Measurements from ENCODE around the gene COL25A1. TPM values are rescaled to one million over a fixed set of nuclear protein-coding genes. Genes with fewer than 3 reads are reported as not detected.

The COL25A1 gene
- total and polyA plus RNA-seq, 2 donors, result 0.75 to 1.5 TPM

DNA sequence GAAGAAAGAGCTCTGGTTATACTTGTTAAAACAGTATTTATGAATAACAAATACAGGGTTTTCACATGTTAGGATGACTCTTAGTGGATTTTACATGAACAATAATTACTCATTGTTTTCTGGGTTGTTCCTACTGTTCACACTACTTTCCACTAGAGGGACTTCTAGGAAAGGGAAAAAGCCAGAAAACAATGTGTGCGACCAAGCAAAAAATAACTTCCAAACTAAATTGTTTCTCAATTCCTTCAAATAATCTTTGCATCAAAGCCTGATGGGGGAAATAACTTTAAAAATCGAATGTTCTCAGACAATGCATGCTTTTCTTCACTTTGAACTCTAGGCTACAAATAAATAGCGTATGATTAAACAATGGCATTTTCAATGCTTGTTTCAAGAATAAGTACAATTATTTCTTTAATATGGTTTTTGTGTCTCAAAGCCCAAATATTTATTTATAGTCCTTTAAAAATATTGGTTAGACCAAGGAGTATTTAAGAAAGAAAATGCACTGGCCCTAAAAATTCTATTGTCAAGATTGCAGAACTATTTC is 467.5 kb downstream of the COL25A1 start:
- peak in 5 of 9 donors; percentile 14 to 69 (median 29) for DNase-seq (ENCODE audit: low read depth in 6 of 9, low spot score in 9 of 9)
- no peak overlapping the region for H3K4me3 ChIP-seq (ENCODE audit: low read length in 2 of 2)
- no peaks in the 10 kb centered on the region for H3K27me3 ChIP-seq (ENCODE audit: control insufficient read depth in 2 of 2, insufficient read depth in 1 of 2, low read length in 1 of 2)
- no peak overlapping the region for H3K27ac ChIP-seq (ENCODE audit: low read depth in 1 of 2, low read length in 1 of 2)
- 35% methylated on average over 3 of the region's 3 CpGs for WGBS
- no peaks in the 10 kb centered on the region for H3K36me3 ChIP-seq (ENCODE audit: control insufficient read depth in 2 of 2, insufficient read depth in 2 of 2, low read length in 1 of 2)
- no peaks in the 10 kb centered on the region for H3K4me1 ChIP-seq (ENCODE audit: control insufficient read depth in 2 of 2, insufficient read depth in 2 of 2, low read length in 2 of 2)
- H3K9me3 ChIP-seq (ENCODE audit: control insufficient read depth in 2 of 2, insufficient read depth in 1 of 2, low read length in 1 of 2), result no peaks in the 10 kb centered on the region

DNA sequence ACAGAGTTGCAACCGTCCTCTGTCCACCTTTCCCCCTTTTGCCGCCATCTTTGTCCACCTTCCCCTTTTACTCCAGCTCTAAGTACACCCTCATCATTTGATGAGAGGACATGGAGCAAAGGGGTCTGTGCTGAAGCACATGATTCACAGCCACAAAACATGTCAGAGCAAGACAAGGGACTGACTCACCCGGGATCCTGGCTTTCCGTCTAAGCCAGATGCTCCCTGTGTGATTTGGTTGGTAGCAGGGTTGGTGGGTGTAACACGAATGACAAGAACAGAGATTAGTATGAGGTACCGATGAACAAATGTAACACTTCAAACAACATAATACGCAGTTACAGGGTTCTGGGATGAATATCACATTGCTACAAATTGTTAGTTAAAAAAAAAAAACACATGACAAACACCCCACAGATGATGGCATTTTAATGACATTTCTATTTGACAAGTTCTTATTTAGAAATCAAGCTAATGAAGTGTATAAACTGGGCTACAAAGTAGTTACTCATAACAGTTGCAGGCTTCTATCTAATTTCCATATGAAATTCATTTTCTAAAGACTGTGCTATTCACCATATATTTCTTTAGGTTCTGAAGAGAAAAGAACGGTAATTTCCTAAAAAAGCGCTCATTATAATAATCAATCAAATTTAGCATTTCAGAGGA is 468.2 kb downstream of the COL25A1 start:
- Histone ChIP-seq H3K27me3 (ENCODE audit: control insufficient read depth in 2 of 2, insufficient read depth in 1 of 2, low read length in 1 of 2) (no peaks in the 10 kb centered on the region), H3K4me3 (ENCODE audit: low read length in 2 of 2) (no peak overlapping the region), H3K4me1 (ENCODE audit: control insufficient read depth in 2 of 2, insufficient read depth in 2 of 2, low read length in 2 of 2) (no peaks in the 10 kb centered on the region), H3K9me3 (ENCODE audit: control insufficient read depth in 2 of 2, insufficient read depth in 1 of 2, low read length in 1 of 2) (no peaks in the 10 kb centered on the region), H3K27ac (ENCODE audit: low read depth in 1 of 2, low read length in 1 of 2) (no peak overlapping the region), H3K36me3 (ENCODE audit: control insufficient read depth in 2 of 2, insufficient read depth in 2 of 2, low read length in 1 of 2) (no peaks in the 10 kb centered on the region)
- DNase-seq (ENCODE audit: low read depth in 6 of 9, low spot score in 9 of 9), result no peak
- WGBS, result 94% methylated on average over 9 of the region's 9 CpGs

DNA sequence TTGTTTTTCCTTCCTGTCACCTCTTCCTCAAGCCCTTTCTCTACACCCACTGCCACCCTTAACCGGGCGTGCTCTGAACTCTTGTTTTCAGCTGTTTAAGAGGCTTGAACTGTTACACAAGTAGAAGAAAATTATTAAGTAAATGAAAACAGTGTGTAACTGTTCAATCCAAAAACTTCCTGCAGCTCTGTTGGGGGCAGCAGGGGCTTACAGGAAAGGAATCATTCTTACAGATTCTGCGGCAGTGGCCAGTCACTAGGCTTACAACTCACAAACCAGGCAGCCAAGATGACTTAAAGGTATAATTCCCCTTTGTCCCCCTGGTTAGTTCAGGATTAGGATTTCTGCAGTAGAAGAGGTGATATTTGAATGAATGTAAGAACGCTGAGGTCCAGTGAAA is 469.4 kb downstream of the COL25A1 start:
- 94% methylated on average over 4 of the region's 4 CpGs for WGBS
- DNase-seq (ENCODE audit: low read depth in 6 of 9, low spot score in 9 of 9), result peak in 1 of 9 donors; percentile 7
- Histone ChIP-seq H3K27me3 (ENCODE audit: control insufficient read depth in 2 of 2, insufficient read depth in 1 of 2, low read length in 1 of 2) (no peaks in the 10 kb centered on the region), H3K27ac (ENCODE audit: low read depth in 1 of 2, low read length in 1 of 2) (no peak overlapping the region), H3K36me3 (ENCODE audit: control insufficient read depth in 2 of 2, insufficient read depth in 2 of 2, low read length in 1 of 2) (no peaks in the 10 kb centered on the region), H3K4me1 (ENCODE audit: control insufficient read depth in 2 of 2, insufficient read depth in 2 of 2, low read length in 2 of 2) (no peaks in the 10 kb centered on the region), H3K9me3 (ENCODE audit: control insufficient read depth in 2 of 2, insufficient read depth in 1 of 2, low read length in 1 of 2) (no peaks in the 10 kb centered on the region), H3K4me3 (ENCODE audit: low read length in 2 of 2) (no peak overlapping the region)

DNA sequence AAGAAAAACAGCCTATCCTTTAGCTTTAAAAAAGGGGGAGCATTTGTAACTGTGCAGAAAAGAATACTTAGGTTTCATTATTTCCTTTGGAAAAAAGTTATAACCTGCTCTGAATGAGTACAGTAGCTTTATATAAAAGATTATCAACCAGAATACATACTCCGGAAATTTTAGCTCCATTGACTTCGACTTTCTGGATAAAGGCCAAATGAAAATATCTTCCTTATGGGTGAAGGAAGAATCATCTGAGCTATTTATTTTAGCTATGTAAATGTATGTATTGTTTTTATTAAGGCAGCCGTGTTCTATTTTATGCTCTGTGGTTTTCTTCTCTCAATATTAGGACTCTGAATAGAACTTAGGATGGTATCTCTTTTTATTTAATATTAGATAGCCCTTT is 470.6 kb downstream of the COL25A1 start:
- WGBS, result 94% methylated on average over 3 of the region's 3 CpGs
- no peak overlapping the region for H3K27ac ChIP-seq (ENCODE audit: low read depth in 1 of 2, low read length in 1 of 2)
- H3K4me3 ChIP-seq (ENCODE audit: low read length in 2 of 2), result no peak overlapping the region
- H3K4me1 ChIP-seq (ENCODE audit: control insufficient read depth in 2 of 2, insufficient read depth in 2 of 2, low read length in 2 of 2), result no peaks in the 10 kb centered on the region
- DNase-seq (ENCODE audit: low read depth in 6 of 9, low spot score in 9 of 9), result no peak
- H3K9me3 ChIP-seq (ENCODE audit: control insufficient read depth in 2 of 2, insufficient read depth in 1 of 2, low read length in 1 of 2), result no peaks in the 10 kb centered on the region
- H3K36me3 ChIP-seq (ENCODE audit: control insufficient read depth in 2 of 2, insufficient read depth in 2 of 2, low read length in 1 of 2), result no peaks in the 10 kb centered on the region
- H3K27me3 ChIP-seq (ENCODE audit: control insufficient read depth in 2 of 2, insufficient read depth in 1 of 2, low read length in 1 of 2), result no peaks in the 10 kb centered on the region

DNA sequence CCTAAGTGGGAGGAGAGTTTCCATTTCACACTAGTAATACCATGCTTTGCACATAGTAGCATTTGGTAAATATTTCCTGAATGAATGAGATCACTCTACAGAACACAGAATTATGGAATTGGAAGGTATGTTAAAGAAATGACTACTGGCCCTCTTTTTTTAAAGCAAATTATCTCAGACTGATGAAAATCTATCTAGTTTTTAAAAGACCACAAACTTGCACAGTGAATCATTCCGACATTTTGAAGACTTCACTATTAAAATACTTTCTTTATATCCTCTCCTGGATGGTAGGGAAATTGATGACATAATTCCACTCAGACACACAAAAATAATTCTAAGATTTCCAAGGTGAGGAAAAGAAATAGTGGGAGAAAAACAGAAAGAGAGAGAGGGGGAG is 471.2 kb downstream of the COL25A1 start:
- Histone ChIP-seq H3K9me3 (ENCODE audit: control insufficient read depth in 2 of 2, insufficient read depth in 1 of 2, low read length in 1 of 2) (no peaks in the 10 kb centered on the region), H3K4me3 (ENCODE audit: low read length in 2 of 2) (no peak overlapping the region), H3K27ac (ENCODE audit: low read depth in 1 of 2, low read length in 1 of 2) (no peak overlapping the region), H3K4me1 (ENCODE audit: control insufficient read depth in 2 of 2, insufficient read depth in 2 of 2, low read length in 2 of 2) (no peaks in the 10 kb centered on the region), H3K36me3 (ENCODE audit: control insufficient read depth in 2 of 2, insufficient read depth in 2 of 2, low read length in 1 of 2) (no peaks in the 10 kb centered on the region), H3K27me3 (ENCODE audit: control insufficient read depth in 2 of 2, insufficient read depth in 1 of 2, low read length in 1 of 2) (no peaks in the 10 kb centered on the region)
- 99% methylated on average over 1 of the region's 1 CpG for WGBS
- no peak for DNase-seq (ENCODE audit: low read depth in 6 of 9, low spot score in 9 of 9)

DNA sequence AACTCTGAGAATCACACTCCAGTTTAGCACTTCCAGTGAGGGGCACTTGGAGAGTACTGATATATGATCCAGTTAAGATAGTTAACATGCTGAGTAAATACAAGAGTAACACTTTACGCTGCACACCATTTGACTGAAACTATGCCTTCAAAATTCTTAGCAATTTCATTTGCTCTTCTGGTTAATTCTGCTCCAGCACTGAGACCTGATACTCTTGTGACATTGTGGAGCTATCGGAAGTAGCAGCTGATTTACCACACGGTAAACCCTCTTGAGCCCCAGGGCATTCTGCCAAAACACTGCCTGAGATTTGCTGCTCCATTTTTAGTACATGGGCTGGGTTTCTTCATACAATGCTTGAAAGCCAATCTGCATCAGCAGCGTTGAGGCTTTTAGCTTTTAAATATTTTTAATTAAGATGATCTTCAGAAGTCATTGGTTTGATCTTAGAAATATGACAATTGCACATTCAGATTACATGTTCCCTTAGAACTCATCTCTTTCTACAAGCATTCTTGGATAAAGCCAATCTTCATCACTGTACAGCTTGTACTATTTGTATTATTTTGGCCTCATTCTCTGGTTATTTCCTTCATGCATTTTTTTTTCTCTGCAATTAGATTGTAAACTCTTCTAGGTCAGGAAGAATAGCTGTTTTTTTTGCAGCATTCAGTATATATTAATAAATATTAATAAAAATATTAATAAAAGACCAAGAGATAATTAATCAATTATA is 471.8 kb downstream of the COL25A1 start:
- Histone ChIP-seq H3K27ac (ENCODE audit: low read depth in 1 of 2, low read length in 1 of 2) (no peak overlapping the region), H3K4me1 (ENCODE audit: control insufficient read depth in 2 of 2, insufficient read depth in 2 of 2, low read length in 2 of 2) (no peaks in the 10 kb centered on the region), H3K9me3 (ENCODE audit: control insufficient read depth in 2 of 2, insufficient read depth in 1 of 2, low read length in 1 of 2) (no peaks in the 10 kb centered on the region), H3K27me3 (ENCODE audit: control insufficient read depth in 2 of 2, insufficient read depth in 1 of 2, low read length in 1 of 2) (no peaks in the 10 kb centered on the region), H3K36me3 (ENCODE audit: control insufficient read depth in 2 of 2, insufficient read depth in 2 of 2, low read length in 1 of 2) (no peaks in the 10 kb centered on the region), H3K4me3 (ENCODE audit: low read length in 2 of 2) (no peak overlapping the region)
- no peak for DNase-seq (ENCODE audit: low read depth in 6 of 9, low spot score in 9 of 9)
- WGBS, result 57% methylated on average over 4 of the region's 4 CpGs

DNA sequence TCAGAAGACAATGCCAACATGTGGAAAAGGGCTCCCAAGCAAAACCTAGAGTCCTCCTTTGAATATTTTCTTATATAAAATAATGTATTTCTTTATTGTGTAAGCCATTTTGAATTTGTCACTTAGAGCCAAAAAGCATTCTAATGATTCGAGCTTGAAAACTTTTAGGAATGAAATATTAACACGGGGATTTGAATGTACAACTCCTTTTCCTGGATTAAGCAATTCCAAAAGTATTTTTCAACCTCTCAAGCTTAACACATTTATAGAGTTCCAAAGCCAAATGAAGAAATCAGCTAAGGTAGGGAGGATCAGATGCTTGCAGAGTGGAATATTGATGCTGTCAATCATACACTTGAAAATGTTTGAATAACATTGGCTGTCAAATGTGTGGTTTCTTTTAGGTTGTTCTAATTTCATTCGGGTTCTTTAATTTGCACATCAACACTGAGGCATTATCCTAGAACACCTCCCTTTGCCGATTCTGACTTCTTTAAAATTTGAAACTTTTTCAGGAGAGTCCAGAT is 472.4 kb downstream of the COL25A1 start:
- Histone ChIP-seq H3K36me3 (ENCODE audit: control insufficient read depth in 2 of 2, insufficient read depth in 2 of 2, low read length in 1 of 2) (no peaks in the 10 kb centered on the region), H3K9me3 (ENCODE audit: control insufficient read depth in 2 of 2, insufficient read depth in 1 of 2, low read length in 1 of 2) (no peaks in the 10 kb centered on the region), H3K27me3 (ENCODE audit: control insufficient read depth in 2 of 2, insufficient read depth in 1 of 2, low read length in 1 of 2) (no peaks in the 10 kb centered on the region), H3K4me3 (ENCODE audit: low read length in 2 of 2) (no peak overlapping the region), H3K27ac (ENCODE audit: low read depth in 1 of 2, low read length in 1 of 2) (no peak overlapping the region), H3K4me1 (ENCODE audit: control insufficient read depth in 2 of 2, insufficient read depth in 2 of 2, low read length in 2 of 2) (no peaks in the 10 kb centered on the region)
- WGBS, result 92% methylated on average over 4 of the region's 4 CpGs
- no peak for DNase-seq (ENCODE audit: low read depth in 6 of 9, low spot score in 9 of 9)

DNA sequence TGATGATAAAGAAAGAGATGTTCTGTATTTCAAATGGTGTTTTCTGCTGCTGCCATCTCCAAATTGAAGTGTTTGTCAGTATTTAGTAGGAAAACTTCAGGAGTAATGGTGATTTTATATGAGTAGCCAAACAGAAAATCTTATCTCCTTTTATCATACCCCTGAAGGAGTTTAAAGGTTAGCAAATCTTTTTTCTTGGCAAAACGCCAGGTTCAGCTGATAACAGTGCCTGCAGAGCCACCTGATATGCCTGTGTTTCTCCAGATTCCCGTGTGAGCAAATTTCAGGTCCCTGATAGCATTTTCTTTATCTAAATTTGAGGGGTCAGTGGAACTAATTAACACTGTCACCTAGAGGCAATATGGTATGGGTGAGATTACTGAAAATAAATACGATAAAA is 473.8 kb downstream of the COL25A1 start:
- WGBS, result 83% methylated on average over 3 of the region's 3 CpGs
- Histone ChIP-seq H3K36me3 (ENCODE audit: control insufficient read depth in 2 of 2, insufficient read depth in 2 of 2, low read length in 1 of 2) (no peaks in the 10 kb centered on the region), H3K27me3 (ENCODE audit: control insufficient read depth in 2 of 2, insufficient read depth in 1 of 2, low read length in 1 of 2) (no peaks in the 10 kb centered on the region), H3K9me3 (ENCODE audit: control insufficient read depth in 2 of 2, insufficient read depth in 1 of 2, low read length in 1 of 2) (no peaks in the 10 kb centered on the region), H3K4me1 (ENCODE audit: control insufficient read depth in 2 of 2, insufficient read depth in 2 of 2, low read length in 2 of 2) (no peaks in the 10 kb centered on the region), H3K27ac (ENCODE audit: low read depth in 1 of 2, low read length in 1 of 2) (no peak overlapping the region), H3K4me3 (ENCODE audit: low read length in 2 of 2) (no peak overlapping the region)
- DNase-seq (ENCODE audit: low read depth in 6 of 9, low spot score in 9 of 9), result no peak

DNA sequence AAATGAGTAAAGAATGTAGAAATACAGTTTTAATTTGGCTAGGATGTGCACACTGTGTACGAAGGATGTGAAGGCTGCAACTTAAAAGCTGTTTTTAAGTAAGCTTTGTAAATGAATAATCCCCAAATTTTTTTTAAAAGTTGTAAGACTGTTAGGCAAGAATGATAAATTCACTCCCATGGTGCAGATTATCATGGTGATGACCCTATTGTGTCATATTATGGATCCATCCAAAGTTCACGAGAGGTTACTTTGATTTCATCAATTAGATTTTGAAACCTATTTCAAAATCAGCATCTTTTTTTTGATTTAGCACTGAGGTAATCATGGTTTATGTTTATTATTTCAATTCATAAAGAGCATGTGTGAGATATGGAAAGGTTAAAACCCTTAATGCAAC is 476.7 kb downstream of the COL25A1 start:
- 95% methylated on average over 2 of the region's 2 CpGs for WGBS
- DNase-seq (ENCODE audit: low read depth in 6 of 9, low spot score in 9 of 9), result no peak

More for the DNA sequence above, 476.7 kb downstream of the COL25A1 start:
- no peak overlapping the region for H3K4me3 ChIP-seq (ENCODE audit: low read length in 2 of 2)
- H3K36me3 ChIP-seq (ENCODE audit: control insufficient read depth in 2 of 2, insufficient read depth in 2 of 2, low read length in 1 of 2), result no peaks in the 10 kb centered on the region
- no peaks in the 10 kb centered on the region for H3K9me3 ChIP-seq (ENCODE audit: control insufficient read depth in 2 of 2, insufficient read depth in 1 of 2, low read length in 1 of 2)
- H3K4me1 ChIP-seq (ENCODE audit: control insufficient read depth in 2 of 2, insufficient read depth in 2 of 2, low read length in 2 of 2), result no peaks in the 10 kb centered on the region
- no peak overlapping the region for H3K27ac ChIP-seq (ENCODE audit: low read depth in 1 of 2, low read length in 1 of 2)
- H3K27me3 ChIP-seq (ENCODE audit: control insufficient read depth in 2 of 2, insufficient read depth in 1 of 2, low read length in 1 of 2), result no peaks in the 10 kb centered on the region
